ENCODE measurements around the gene C5orf46.
"Not testable (repeated sequence)": the region's sequence is repeated elsewhere in the genome, so short reads cannot be mapped to it uniquely, and the experiment has no call there.

C5orf46 gene

GRCh38 chr5:147895864-147896263 is 10.5 kb downstream of the C5orf46 start:
- in situ Hi-C loops (cut with MboI; ENCODE audit: low sequenced_read_pairs) = no loop called here

GRCh38 chr5:147893820-147894219 is 12.5 kb downstream of the C5orf46 start:
- in situ Hi-C loops (cut with MboI; ENCODE audit: low sequenced_read_pairs) = no loop called here

- in situ Hi-C loops (cut with MboI; ENCODE audit: low sequenced_read_pairs) = no loop called here
Measured at GRCh38 chr5:147892696-147893296, 13.5 kb downstream of the C5orf46 start.

GRCh38 chr5:147887930-147888329 is 18.4 kb downstream of the C5orf46 start:
- in situ Hi-C loops (cut with MboI; ENCODE audit: low sequenced_read_pairs) = no loop called here

GRCh38 chr5:147887026-147887627 is 19.2 kb downstream of the C5orf46 start:
- in situ Hi-C loops (cut with MboI; ENCODE audit: low sequenced_read_pairs) = no loop called here

GRCh38 chr5:147882586-147883313 is 23.6 kb downstream of the C5orf46 start:
- in situ Hi-C loops (cut with MboI; ENCODE audit: low sequenced_read_pairs) = no loop called here

- in situ Hi-C loops (cut with MboI; ENCODE audit: low sequenced_read_pairs) = no loop called here
Measured at GRCh38 chr5:147880487-147880886, 25.9 kb downstream of the C5orf46 start.

GRCh38 chr5:147879784-147880183 is 26.6 kb downstream of the C5orf46 start:
- in situ Hi-C loops (cut with MboI; ENCODE audit: low sequenced_read_pairs) = no loop called here

GRCh38 chr5:147878066-147878759 is 28.1 kb downstream of the C5orf46 start, which contains the start of gene SCGB3A2:
SCGB3A2 (plus strand) TSS chr5:147878711; CDS start chr5:147878804, 93 bp downstream.
- in situ Hi-C loops (cut with MboI; ENCODE audit: low sequenced_read_pairs) = no loop called here

- in situ Hi-C loops (cut with MboI; ENCODE audit: low sequenced_read_pairs) = no loop called here
Measured at GRCh38 chr5:147876626-147877025, 29.7 kb downstream of the C5orf46 start.

- in situ Hi-C loops (cut with MboI; ENCODE audit: low sequenced_read_pairs) = no loop called here
Measured at GRCh38 chr5:147876141-147876540, 30.2 kb downstream of the C5orf46 start.

GRCh38 chr5:147874910-147875367 is 31.4 kb downstream of the C5orf46 start:
- in situ Hi-C loops (cut with MboI; ENCODE audit: low sequenced_read_pairs) = no loop called here

- in situ Hi-C loops (cut with MboI; ENCODE audit: low sequenced_read_pairs) = not testable (repeated sequence)
Measured at GRCh38 chr5:147874118-147874875, 32.0 kb downstream of the C5orf46 start.

- in situ Hi-C loops (cut with MboI; ENCODE audit: low sequenced_read_pairs) = not testable (repeated sequence)
Measured at GRCh38 chr5:147872744-147873435, 33.4 kb downstream of the C5orf46 start.

GRCh38 chr5:147871980-147872549 is 34.3 kb downstream of the C5orf46 start:
- in situ Hi-C loops (cut with MboI; ENCODE audit: low sequenced_read_pairs) = not testable (repeated sequence)

GRCh38 chr5:147869892-147870291 is 36.4 kb downstream of the C5orf46 start:
- in situ Hi-C loops (cut with MboI; ENCODE audit: low sequenced_read_pairs) = not testable (repeated sequence)

GRCh38 chr5:147869112-147869511 is 37.2 kb downstream of the C5orf46 start:
- in situ Hi-C loops (cut with MboI; ENCODE audit: low sequenced_read_pairs) = no loop called here

- in situ Hi-C loops (cut with MboI; ENCODE audit: low sequenced_read_pairs) = no loop called here
Measured at GRCh38 chr5:147863454-147864158, 42.7 kb downstream of the C5orf46 start.

- in situ Hi-C loops (cut with MboI; ENCODE audit: low sequenced_read_pairs) = no loop called here
Measured at GRCh38 chr5:147860641-147861025, 45.7 kb downstream of the C5orf46 start.

Data from hTERT RPE-1 (cell line).